Stimulated activated CD4-positive, alpha-beta T cell treated with anti-CD3 and anti-CD28 coated beads, Interleukin-1b, Interleukin-23, amount 100 ng/mL, for 4 hours (primary cell): ENCODE results near the gene PIP4K2A.

Experiments
- DNase-seq, 2 donors: peaks; one replicate each; pipeline ENCODE4 v3.0.0-alpha.2; 2020; ENCODE audit warnings: low read depth in 2 of 2

PIP4K2A gene

DNA sequence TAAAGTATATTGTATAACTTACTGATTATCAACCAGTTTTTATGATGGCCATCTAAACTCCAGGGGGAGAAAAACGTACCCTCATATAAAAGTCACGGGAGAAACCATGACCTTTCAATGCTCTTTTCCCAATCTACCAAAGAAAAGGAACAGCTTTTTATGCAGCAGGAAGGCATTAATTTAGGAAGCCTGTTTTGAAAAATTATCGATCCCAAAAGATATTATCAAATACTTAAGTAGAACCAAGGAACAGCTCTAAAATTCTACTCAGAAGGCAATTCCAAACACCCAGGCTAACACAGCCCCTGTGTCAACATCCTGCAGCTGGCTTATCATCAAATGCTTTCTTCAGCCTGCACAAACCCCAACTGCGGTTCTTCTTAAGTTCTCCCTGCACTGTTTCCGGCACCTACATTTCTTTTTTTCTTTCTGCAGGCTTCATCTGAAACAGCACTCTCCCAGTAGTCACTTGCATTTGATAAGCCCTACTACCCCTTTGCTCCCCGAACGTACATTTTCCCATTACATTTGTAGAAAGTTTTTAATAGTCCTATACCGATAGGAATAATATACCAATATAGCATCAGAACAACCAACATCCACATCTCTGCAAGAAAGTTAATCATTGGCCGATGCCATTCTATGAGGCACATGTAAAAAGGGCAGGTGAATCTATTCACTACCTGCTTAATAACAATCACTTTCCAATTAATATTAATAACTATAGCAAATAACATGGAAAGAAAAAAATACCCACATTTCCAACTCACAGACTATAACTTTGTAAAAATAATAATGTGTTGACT is 47.9 kb downstream of the PIP4K2A start:
- DNase-seq: peak in 1 of 2 donors; percentile 34

DNA sequence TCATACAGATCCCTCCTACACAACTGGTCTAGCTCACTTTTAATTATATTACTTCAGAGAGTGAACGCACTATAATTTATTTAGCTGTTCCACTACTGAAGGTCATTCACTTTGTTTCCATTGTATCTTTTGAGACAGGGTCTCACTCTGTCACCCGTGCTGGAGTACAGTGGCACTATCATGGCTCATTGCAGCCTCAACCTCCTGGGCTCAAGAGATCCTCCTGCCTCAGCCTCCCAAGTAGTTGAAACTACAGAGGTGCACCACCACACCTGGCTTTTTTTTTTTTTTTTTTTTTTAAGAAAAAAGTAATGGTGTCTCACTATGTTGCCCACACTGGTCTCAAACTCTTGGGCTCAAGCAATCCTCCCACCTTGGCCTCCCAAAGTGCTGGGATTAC is 49.0 kb downstream of the PIP4K2A start:
- DNase-seq: no peak

DNA sequence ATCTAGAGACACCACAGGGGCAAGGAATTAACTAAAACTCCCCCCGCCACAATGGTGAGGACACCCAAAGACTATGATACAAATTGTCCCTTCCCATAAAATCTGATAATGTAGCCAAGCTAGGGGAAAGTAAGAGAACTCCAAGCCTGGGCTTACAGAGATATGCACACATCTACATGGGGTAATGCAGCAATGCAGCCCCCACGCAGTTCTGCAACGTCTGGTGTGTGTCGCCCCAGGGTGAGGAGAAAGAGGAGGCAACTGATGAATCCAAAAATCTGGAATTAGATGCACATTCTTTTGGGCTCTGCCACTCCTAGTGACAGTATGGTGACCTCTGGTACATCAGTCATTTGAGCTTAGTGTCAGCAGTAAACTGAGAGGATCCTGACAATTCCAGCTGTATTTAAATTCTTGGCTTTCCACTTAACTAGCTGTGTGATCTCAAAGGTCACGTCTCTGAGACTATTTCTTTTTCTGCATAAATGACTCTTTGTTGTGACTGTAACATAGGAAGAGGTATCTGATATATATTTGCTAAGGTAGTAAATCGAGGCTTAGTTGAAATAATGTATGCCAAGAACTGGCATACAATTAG is 51.5 kb downstream of the PIP4K2A start:
- DNase-seq: no peak

DNA sequence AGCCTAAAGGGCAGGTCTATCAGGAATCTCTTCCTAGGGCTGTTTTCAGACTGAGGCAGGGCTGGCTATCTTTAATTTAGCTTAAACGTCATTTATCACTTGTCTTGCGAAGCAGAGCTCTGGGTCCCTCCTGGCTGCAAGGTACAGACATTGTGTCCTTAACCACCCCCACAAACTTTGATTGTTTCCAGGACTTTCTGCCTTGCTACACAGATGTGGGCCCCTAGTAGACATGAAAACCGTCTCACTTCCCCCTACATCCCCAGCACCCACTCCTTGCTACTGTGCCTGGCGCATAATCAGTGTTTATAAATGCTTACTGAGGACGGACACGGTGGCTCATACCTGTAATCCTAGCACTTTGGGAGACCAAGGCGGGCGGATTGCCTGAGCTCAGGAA is 54.5 kb downstream of the PIP4K2A start:
- DNase-seq: no peak

DNA sequence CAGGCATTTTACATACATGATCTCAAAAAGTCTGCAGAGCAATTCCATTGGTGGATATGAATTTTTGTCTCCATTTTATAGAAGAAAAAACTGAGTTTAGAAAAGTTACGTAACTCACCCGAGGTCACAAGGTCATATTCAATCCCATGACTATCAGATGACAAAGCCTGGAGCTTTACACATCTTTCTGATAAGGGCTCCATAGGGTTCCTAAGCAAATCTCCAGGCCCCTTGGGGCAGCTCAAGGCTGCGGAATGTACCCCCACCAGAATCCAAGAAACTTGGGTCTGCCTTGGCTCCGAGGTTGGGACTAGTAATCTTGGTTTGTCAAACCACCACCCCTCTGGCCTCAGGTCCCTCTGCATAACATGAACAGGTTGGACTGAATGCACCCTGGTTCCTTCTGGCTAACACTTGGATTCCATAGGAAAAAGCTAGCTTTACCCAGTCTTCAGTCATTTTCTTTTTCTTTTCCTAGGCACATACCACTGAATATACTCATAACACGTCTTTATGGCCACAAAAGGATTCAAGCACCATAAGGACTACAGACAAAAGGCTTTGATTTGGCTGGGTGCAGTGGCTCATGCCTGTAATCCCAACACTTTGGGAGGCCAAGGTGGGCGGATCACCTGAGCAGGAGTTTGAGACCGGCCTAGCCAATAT is 55.5 kb downstream of the PIP4K2A start:
- no peak for DNase-seq

DNA sequence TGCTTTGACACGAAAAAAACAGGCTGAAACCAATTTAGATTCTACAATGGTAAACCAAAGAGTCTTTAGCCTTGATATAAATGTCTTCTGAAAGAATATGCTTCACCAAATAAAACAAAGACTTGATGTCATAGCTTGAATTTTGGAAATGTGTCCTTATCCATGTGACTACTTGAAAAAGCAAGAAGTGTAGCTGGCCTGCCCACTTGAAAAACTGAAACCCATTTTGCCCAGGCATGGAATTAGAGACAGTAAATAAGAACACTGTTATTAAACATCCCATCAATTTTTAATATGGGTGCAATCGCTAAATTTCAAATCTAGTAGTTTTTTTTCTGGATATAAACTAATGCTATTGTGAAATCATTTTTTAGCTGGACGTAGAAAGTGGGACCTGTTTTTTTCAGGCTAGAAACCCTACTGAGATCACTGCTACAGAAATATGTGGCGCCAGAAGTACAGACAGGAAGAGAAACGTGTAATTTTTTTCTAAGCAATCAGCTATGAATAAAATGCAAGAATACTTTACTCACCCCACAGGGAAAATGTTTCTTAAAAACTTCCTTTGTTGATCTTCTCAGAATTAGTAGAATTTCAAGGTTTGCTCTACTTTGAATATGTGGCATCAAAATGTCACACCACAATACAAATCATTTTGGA is 56.7 kb downstream of the PIP4K2A start:
- DNase-seq: no peak

DNA sequence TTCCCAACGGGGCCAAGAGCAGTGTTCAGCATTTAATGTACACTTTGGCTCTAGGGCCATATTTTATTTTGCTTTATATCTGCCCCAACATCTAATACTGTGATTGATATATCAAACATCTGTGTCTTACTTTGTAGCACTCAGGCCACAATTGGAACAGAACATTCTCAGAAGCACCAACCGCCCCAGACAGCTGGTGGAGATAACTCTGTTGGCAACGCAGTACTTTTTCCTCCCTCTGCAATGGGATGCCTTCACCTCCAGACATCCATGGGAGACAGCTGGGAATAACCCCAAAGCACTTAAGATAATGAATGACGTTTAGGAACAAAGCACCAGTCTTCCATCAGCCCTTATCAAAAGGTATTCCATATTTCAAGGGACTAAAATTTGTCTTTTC is 57.4 kb downstream of the PIP4K2A start:
- DNase-seq: no peak

DNA sequence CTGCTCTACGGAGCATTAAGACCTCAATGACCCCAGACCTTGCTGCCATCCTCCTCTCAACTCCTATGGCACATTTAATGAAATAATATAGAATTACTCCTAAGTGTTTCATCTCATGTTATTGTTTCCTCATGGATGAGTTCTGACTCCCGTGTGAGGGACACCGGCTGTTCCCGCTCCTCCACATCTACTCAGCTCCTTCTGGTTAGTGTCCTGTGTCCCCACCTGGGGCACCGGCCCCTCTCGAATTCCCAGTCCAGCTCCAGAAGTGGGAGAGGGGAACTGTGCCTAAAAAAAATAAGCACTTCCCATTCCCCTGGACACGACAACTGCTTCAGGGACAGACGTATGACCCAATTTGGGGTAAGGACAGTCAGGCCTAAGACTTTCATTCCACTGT is 58.3 kb downstream of the PIP4K2A start:
- DNase-seq: no peak

DNA sequence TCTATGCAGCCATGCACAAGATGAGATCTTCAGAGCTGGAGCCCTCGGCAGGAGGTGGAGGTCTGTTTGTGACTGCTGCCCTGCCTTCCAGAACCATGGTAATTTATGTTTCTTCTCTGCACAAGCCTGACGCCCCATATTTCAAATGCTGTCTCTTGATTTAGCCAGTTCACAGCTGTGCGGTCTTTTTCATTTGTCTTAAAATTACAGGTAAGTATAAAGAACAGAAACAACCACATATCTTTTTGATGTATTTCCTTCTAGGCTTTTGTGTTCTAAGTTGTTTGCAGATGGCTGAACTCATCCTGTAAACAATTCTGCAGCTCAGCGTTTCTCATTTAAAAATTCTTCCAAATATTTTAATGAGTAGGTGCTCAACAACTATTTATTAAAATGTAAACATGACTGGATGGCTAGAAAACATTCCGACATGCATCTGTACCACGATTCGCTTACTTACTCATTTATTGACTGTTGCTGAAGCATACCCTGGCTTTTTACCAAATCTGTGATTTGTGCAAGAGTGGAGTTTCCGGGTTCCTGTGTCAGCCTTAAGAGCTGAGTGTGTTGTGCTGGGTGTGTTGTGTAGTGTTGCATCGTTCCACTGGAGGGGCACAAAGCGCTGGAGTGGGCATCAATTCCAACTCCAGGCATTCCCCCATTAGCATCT is 58.9 kb downstream of the PIP4K2A start:
- DNase-seq: peak in 1 of 2 donors; percentile 24

DNA sequence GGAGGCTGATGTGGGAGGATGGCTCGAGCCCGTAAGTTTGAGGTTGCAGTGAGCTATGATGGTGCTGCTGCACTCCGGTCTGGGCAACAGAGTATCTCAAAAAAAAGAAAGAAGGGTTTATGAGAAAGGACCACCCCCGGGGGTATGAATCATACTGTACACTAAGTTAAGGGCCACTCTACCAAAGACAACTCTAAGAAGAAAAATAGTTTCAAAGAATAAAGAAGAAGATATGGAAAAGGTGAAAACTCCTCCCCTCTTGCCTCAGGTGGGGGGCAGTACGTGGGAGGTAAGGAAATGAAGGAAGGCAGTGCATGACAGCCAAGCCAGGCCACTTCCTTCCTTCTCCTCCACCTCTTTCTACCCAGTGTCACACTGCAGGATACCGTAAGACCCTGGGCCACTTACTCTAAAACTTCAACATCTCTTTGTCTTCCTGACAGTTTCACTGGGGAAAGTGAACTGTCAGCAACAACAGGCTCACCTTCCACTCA is 61.3 kb downstream of the PIP4K2A start:
- peak in 1 of 2 donors; percentile 30 for DNase-seq

DNA sequence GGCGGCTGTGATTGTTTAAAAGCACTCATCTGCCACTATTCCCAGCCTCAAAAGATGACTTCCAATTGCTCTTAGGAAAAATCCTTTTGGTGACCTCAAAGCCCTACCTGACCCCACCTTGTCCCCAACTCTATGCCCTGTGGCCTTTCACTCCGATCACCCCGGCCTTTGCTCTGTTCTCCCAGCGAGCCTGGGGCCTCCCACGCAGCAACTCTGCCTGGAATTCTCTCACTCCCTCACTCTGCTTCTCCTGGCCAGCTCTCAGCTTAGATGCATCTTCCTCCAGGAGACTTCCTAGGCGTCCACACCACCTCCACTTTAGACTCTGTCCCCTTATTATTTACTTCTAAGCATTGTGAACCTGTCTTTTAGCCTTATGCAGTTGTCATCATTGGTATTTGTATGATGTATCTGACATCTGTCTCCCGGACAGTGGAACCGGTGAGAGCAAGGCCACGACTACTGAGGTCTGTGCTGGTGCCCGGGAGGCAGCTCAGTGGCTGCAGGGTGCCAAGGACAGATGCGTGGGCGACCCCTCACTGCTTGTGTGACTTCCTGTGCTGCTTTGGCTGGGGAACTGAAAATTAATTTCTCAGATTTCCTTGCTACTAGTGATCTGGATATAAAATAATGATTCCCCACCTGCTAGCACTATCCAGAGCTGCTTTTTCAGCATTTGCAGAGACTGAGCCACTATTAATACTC is 63.0 kb downstream of the PIP4K2A start:
- no peak for DNase-seq

DNA sequence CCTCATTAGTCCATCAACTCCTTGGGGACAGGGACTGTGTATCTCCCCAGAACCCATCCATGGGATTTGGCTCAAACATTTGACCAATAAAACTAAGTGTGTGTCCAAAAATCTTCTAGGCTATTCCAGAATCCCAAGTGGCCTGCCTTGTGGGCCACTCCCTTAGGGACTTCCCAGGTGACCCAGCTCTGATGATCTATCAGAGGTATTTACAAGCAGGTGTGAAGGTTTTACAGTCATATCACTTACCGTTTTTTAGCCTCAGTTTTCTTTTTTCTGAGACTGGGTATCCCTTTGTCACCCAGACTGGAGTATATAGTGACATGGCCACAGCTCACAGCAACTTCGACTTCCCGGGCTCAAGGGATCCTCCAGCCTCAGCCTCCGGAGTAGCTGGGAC is 64.4 kb downstream of the PIP4K2A start:
- DNase-seq: no peak

DNA sequence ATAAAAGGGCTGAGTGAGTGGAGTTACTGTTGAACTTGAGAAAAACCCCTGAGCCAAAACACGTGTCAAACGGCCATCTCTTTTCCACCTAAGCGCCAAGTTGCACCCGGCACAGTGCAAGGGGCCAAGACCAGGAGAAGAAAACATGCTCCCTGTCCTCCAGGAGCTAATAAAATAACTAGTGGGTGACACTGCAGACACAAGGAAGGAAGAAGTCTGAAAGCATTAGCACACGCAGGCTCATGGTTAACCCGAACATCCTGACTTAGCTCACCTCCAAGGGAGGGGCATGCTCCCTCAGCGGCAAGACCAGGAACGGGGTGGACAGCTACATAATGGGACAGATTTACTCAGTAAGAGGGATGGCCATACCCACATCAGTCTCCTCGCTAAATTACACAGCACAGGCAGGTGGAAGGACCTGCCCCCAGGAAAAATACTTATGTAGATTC is 65.0 kb downstream of the PIP4K2A start:
- no peak for DNase-seq

DNA sequence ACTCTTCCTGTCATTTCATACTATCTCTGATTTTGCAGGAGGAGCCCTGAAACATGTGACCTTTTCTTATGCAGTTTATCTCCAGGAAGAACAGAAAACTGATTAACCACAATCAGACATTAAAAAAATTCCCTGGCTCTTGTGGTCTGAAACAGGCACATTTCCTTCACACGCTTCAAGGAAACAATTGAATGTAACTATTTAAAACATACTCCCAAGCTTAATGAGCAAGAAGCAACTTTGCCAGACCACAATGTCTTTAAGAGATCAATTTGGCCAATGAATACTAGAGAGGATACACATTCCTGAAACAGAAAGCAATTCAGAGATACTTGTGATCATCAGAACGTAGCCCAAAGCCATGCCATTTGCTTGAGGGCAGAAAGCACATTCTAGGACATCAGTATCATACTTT is 65.8 kb downstream of the PIP4K2A start:
- DNase-seq: no peak

DNA sequence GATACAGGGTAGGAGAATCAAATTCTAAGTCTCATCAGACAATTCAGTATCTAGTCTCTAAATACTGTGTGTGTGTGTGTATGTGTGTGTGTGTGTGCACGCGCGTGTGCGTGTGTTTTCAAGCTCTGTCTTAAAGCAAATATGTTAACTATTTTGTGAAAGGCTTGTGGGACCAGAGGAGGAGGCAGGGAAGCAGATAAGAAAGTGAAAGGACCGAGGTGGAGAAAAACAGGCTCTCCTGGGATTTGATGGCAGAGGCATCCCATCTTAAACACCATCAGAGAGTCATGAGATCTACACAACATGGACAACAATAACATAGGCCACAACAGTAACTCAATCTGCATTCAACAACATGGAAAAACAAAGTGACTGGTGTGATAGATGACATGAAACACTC is 67.1 kb downstream of the PIP4K2A start:
- no peak for DNase-seq

DNA sequence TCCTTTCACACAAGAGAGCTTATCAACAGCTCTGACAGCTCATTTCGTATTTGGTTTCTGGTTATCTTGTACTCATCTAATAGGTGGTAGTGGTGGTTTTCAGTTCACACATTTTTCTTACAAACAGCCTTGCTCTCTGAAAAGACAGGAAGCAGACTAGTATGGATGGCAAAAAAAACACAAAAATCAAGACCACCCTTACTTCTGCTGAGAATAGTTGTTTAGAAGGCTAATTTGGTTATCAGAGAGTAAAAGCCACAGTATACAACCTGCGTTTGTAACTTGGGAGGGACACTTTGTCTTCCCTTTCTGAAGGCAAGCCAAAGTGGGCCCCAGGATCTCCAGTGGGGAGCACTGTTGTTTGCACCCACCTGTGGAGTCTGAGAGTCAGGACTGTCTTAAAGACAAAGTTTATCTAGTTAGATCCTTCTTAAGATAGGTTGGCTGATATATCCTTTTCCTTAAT is 68.0 kb downstream of the PIP4K2A start:
- DNase-seq: no peak

DNA sequence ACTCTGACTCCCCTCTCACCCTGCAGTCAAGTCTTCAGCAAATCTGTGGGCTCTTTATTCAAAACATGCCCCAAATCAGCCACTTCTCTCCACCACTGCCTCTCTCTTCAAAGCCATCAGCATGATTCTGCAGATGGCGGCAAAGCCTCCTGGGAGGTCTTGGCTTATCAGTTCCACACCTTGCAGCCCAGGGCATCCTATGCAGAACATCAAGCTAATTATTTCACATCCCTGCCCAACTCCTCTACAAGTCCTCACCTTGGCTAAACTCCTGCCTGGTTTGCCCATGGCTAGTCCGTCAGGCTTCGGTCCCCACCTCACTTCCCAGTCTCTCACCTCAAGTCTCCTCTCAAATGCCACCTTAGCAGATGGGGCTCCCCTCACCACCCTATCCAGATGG is 70.2 kb downstream of the PIP4K2A start:
- no peak for DNase-seq

DNA sequence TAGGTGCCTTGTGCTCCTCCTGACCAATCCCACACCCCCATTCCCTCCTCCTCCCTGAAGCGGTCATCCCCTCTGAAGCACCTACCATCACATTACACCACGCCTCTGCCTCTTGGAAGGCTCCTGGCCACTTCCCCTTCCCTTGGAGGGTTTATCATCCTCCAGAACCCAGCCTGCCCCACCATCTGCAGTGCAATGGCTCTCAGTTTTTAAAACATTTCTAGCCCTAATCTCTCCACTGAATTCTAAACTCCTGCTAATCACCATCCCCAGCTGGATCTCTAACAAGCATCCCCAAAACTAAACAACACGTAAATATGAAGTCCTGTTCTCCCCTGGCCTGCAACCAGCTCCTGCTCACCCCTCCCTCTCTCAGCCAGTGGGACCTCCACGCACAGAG is 70.6 kb downstream of the PIP4K2A start:
- DNase-seq: no peak

DNA sequence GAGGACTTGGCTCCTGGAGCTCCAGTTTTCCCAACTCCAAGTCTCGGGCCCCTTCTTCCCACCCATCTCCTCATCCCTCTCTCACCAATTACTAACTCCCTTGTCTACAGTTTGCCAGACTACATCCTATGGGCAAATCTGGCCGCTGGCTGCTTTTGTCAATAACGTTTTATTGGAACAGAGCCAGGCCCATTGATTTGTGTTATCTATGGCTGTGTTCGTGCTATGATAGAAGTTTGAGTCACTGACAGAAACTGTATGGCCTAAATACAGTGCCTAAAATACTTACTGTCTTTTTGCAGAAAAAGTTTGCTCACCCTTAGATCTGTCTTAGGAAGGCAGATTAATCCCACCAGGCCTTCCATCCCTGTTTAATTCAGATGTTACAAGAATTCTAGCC is 71.3 kb downstream of the PIP4K2A start:
- no peak for DNase-seq

DNA sequence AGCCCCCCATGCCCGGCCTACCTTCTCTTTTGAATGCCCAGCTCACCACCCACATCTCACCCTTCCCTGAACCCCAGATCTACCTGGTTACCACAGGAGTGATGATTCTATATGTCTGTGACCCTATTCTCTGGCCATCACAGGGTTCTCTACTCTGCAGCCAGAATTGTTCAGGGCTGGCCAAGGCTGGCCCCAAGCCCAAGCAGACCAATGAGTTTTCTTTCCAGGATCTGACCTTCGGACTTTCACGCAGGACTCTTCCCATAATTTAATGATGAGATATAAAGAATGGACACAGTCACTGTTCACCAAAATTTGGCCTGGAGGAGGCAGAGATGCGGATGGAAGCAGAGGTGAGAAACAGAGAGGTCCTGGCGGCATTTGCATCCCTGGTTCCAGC is 72.6 kb downstream of the PIP4K2A start:
- DNase-seq: no peak

DNA sequence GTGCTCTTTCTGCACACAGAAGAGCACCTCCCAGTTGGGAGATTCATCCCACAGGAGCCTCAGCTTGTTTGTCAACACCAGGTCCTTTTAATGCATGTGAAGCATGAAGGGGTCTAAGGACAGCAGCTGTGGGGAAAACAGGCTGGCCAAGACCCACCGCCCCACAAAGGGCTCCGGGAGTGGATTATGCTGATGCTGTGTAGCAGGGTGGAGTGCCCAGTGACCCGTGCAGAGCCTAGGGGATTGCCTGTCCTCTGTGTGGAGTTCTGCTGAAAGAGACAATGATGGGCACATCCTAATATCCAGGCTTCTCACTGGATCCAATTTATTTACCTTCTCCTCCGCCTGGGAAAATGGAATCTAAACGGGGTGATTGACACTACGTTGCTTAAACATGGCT is 74.0 kb downstream of the PIP4K2A start:
- DNase-seq: no peak
